GM12878 (cell line): Measurements from ENCODE around the gene NID1. TPM values are rescaled to one million over a fixed set of nuclear protein-coding genes. Genes with fewer than 3 reads are reported as not detected.

Source experiments
- ATAC-seq: fragments of 200-7000 bp; cut with Tn5 transposase; 3 replicates; pipeline ENCODE4 v1.9.1; 2020; ENCODE audit warnings: mild to moderate bottlenecking, moderate library complexity
- BruUV-seq: library from RNA; stranded (reverse); fragments of 400-500 nt; replicated peaks from 2 replicates; lab custom pipeline; 2021; lab: Mats Ljungman, UMichigan
- CTCF ChIA-PET: fragments of 300-600 bp; sonication (Branson Sonifier 250); formaldehyde crosslinking; extraction: SDS; loops from one replicate; lab custom pipeline; 2021; ENCODE audit warnings: inconsistent platforms; lab: Yijun Ruan, JAX
- POLR2A ChIA-PET: fragments of 350-600 bp; formaldehyde crosslinking; extraction: SDS; loops from one replicate; lab custom pipeline; 2021; ENCODE audit warnings: inconsistent platforms; lab: Charles Lee
- RAD21 ChIA-PET: fragments of 300-600 bp; sonication (Branson Sonifier 250); formaldehyde crosslinking; loops from one replicate; lab custom pipeline; 2023; ENCODE audit warnings: antibody characterized with exemption; ENCODE audit not compliant: unreplicated experiment; lab: Charles Lee
- SMC1A ChIA-PET: fragments of 300-600 bp; sonication (Branson Sonifier 250); formaldehyde crosslinking; loops from one replicate; lab custom pipeline; 2023; ENCODE audit not compliant: unreplicated experiment, uncharacterized antibody; lab: Charles Lee
- DNase-seq: peaks from one replicate; pipeline ENCODE4 v3.0.0-alpha.2; 2011; ENCODE audit warnings: low read depth, low spot score
- FAIRE-seq: peaks from 3 replicates; lab custom pipeline; 2011; peaks lifted over from hg19 to GRCh38; lab: Jason Lieb, UNC
- H2AFZ ChIP-seq: 2 replicates; pipeline ENCODE4 v1.6.0; 2011; ENCODE audit warnings: low read depth, low read length, control low read depth; ENCODE audit not compliant: control insufficient read depth
- H3K27ac ChIP-seq: 2 replicates; pipeline ENCODE4 v1.5.1; 2011; ENCODE audit warnings: control low read depth; ENCODE audit not compliant: control insufficient read depth, insufficient read depth
- H3K27me3 ChIP-seq, 2 experiments: replicated peaks in 1 of 2; 2 replicates each; pipeline versions ENCODE4 v1.6.0 to v1.6.1; 2011; ENCODE audit warnings: low read length in 1 of 2; ENCODE audit not compliant: control insufficient read depth in 2 of 2, insufficient read depth in 2 of 2
- H3K36me3 ChIP-seq, 2 experiments: 2 replicates each; pipeline ENCODE4 v1.5.1; 2011; ENCODE audit warnings: low read length in 1 of 2; ENCODE audit not compliant: control insufficient read depth in 2 of 2, insufficient read depth in 2 of 2
- H3K4me1 ChIP-seq: 2 replicates; pipeline ENCODE4 v1.6.1; 2011; ENCODE audit warnings: mild to moderate bottlenecking, low read length, moderate library complexity, mixed read lengths; ENCODE audit not compliant: control insufficient read depth, insufficient read depth
- H3K4me2 ChIP-seq: 2 replicates; pipeline ENCODE4 v1.6.0; 2011; ENCODE audit warnings: control low read depth; ENCODE audit not compliant: control insufficient read depth, insufficient read depth
- H3K4me3 ChIP-seq: fragments of 200-600 bp; sonication (generic); 2 replicates; pipeline ENCODE4 v1.5.1; 2016
- H3K79me2 ChIP-seq: 2 replicates; pipeline ENCODE4 v1.6.0; 2011; ENCODE audit warnings: low read length; ENCODE audit not compliant: control insufficient read depth, insufficient read depth
- H3K9ac ChIP-seq: 2 replicates; pipeline ENCODE4 v1.8.0; 2011; ENCODE audit warnings: low read length, control low read depth, mixed read lengths; ENCODE audit not compliant: control insufficient read depth, insufficient read depth
- H3K9me3 ChIP-seq: replicated peaks from 3 replicates; pipeline ENCODE4 v1.5.1; 2011; ENCODE audit warnings: mild to moderate bottlenecking, low read length; ENCODE audit not compliant: control insufficient read depth, insufficient read depth
- H4K20me1 ChIP-seq: 2 replicates; pipeline ENCODE4 v1.6.0; 2011; ENCODE audit not compliant: control insufficient read depth, insufficient read depth
- BRCA1 ChIP-seq: IDR thresholded peaks from 2 replicates; pipeline ENCODE4 v1.6.1; 2011; ENCODE audit warnings: low read depth, low read length, improper control_type of control experiment
- CBX3 ChIP-seq: fragments of 200-600 bp; sonication (generic); IDR thresholded peaks from 2 replicates; pipeline ENCODE4 v1.6.1; 2016; ENCODE audit warnings: low read depth, borderline replicate concordance
- ESRRA ChIP-seq: IDR thresholded peaks from 2 replicates; pipeline ENCODE4 v1.6.1; 2012; ENCODE audit warnings: mild to moderate bottlenecking, low read length, improper control_type of control experiment
- IKZF2 ChIP-seq, 2 experiments: fragments of 450-650 bp; IDR thresholded peaks; 2 replicates each; pipeline ENCODE4 v1.6.1; 2017; ENCODE audit warnings: mild to moderate bottlenecking in 2 of 2, moderate library complexity in 2 of 2
- MTA2 ChIP-seq: fragments of 450-650 bp; IDR thresholded peaks from 2 replicates; pipeline ENCODE4 v1.6.1; 2016; ENCODE audit warnings: low read depth, mild to moderate bottlenecking, moderate library complexity
- NFXL1 ChIP-seq: fragments of 450-650 bp; IDR thresholded peaks from 2 replicates; pipeline ENCODE4 v1.6.1; 2017; ENCODE audit warnings: antibody characterized with exemption, mild to moderate bottlenecking, borderline replicate concordance
- RUNX3 ChIP-seq: IDR thresholded peaks from 2 replicates; pipeline ENCODE4 v1.6.1; 2012; ENCODE audit warnings: low read length, inconsistent platforms
- SMAD5 ChIP-seq: IDR thresholded peaks from 2 replicates; pipeline ENCODE4 v1.6.1; 2016; ENCODE audit warnings: antibody characterized with exemption, low read depth
- SMC3 ChIP-seq: IDR thresholded peaks from 2 replicates; pipeline ENCODE4 v1.6.1; 2011; ENCODE audit warnings: low read length, improper control_type of control experiment, borderline replicate concordance
- TBL1XR1 ChIP-seq: IDR thresholded peaks from 2 replicates; pipeline ENCODE4 v1.6.1; 2012; ENCODE audit warnings: low read depth, low read length, improper control_type of control experiment
- ZNF592 ChIP-seq: fragments of 450-650 bp; IDR thresholded peaks from 2 replicates; pipeline ENCODE4 v1.6.1; 2017; ENCODE audit warnings: mild to moderate bottlenecking, moderate library complexity
- WGBS: methylation state at CpG from one replicate; pipeline ENCODE4 v1.1.6; 2016; ENCODE audit warnings: low lambda C conversion rate; ENCODE audit not compliant: insufficient replicate concordance, insufficient coverage; ENCODE audit errors: missing lambda C conversion rate; 5-methylcytosine and 5-hydroxymethylcytosine counted together
- in situ Hi-C: fragments of 300-500 bp; cut with MboI; formaldehyde crosslinking; loops from 9 replicates; pipeline ENCODE4 v1.14.3; 2018; ENCODE audit warnings: mixed read lengths
- intact Hi-C: fragments of 100-400 bp; cut with micrococcal nuclease; formaldehyde crosslinking; loops from one replicate; pipeline ENCODE4 v1.14.2; 2022; ENCODE audit not compliant: unreplicated experiment
- polyA plus RNA-seq, 11 experiments: library from polyadenylated mRNA; depleted of rRNA in 4 of 11; unstranded in 6 of 11; stranded (reverse) in 5 of 11; fragments of >200 nt; fragmentation: Nextera tagmentation in 4 of 11; fragmentation: Illumina TruSeq in 1 of 11; extraction: Ambion mirVana in 4 of 11; extraction: Trizol in 1 of 11; gene quantifications; 1 replicate in 1 of 11; 2 replicates in 10 of 11; pipeline versions ENCODE4 v1.2.1 to v1.2.3, GENCODE V29; 2011 to 2016; ENCODE audit warnings: inconsistent platforms in 2 of 11, missing spikeins in 2 of 11, low read depth in 1 of 11
- total RNA-seq, 4 experiments: library from RNA; depleted of rRNA in 3 of 4; stranded (reverse); fragments of >200 nt in 3 of 4; fragmentation: Illumina TruSeq in 1 of 4; extraction: Trizol in 1 of 4; gene quantifications; 2 replicates each; pipeline versions ENCODE4 v1.2.1 to v1.2.3, GENCODE V29; 2013 to 2021

Gene NID1
- total and polyA plus RNA-seq, 10 of the 15 experiments (the other 5 are each of a cell fraction or from before 2014, with no cell fraction given) = 4.2 to 25.7 (median 11.3) TPM

GRCh38 chr1:236009857-236010256 lies 55.0 kb downstream of the NID1 start:
- WGBS = 51% methylated on average over 2 of the region's 2 CpGs
- Histone ChIP-seq H3K9ac (no peak overlapping the region), H2AFZ (no peak overlapping the region)
- TF ChIP-seq CBX3 (no peak), MTA2 (no peak), NFXL1 (no peak), BRCA1 (no peak), IKZF2 (IDR thresholded peaks at IDR 0.05) (no peak), RUNX3 (no peak), ESRRA (no peak)
- TF ChIP-seq, all 136 proteins: peak for 0
- no peaks in the 10 kb centered on the region for H3K27me3 ChIP-seq
- no TSS peak for BruUV-seq
- FAIRE-seq (no peak), DNase-seq (no peak), ATAC-seq (no peak)
- H3K79me2 ChIP-seq = no peaks in the 10 kb centered on the region
- ChIA-PET POLR2A (no interaction called here), RAD21 (interaction anchor here (1.5 kb wide), 1 partner anchor 37 kb away, joined by 5 read pairs; no protein-coding TSS in a partner anchor), SMC1A (interaction anchor here (2.0 kb wide), 1 partner anchor 44 kb away, joined by 7 read pairs; no protein-coding TSS in a partner anchor), CTCF (interaction anchor here (1.2 kb wide), 1 partner anchor 37 kb away, joined by 3 read pairs; no protein-coding TSS in a partner anchor)
- no peak overlapping the region for H3K27ac ChIP-seq
- intact Hi-C loops (no loop called here), in situ Hi-C loops (no loop called here)
- no peaks in the 10 kb centered on the region for H3K4me1 ChIP-seq
- no peak overlapping the region for H3K4me3 ChIP-seq
- no peaks in the 10 kb centered on the region; the same call in 2 of the 3 replicates for H3K9me3 ChIP-seq
- H3K36me3 ChIP-seq = no peaks in the 10 kb centered on the region; a peak in 2 of 4 replicates
- no peak overlapping the region for H3K4me2 ChIP-seq
- no peaks in the 10 kb centered on the region for H4K20me1 ChIP-seq

DNA sequence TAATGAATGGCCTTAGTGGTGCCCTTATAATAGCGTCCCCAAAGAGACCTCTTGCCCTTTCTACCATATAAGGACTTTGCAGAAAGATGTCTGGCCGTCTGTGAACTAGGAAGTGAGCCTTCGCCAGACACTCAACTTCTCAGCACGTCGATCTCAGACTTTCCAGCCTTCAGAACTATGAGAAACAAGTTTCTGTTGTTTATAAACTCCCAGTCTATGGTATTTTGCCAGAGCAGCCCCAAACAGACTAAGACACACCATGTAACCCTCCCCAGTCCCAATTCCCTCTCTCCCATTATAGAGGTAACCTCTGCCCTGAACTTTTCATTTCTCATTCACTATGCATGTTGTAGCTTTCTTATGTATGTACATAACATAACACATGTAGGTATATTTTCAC lies 55.7 kb downstream of the NID1 start:
- H2AFZ ChIP-seq = no peak overlapping the region
- ATAC-seq (no peak), DNase-seq (no peak), FAIRE-seq (no peak)
- ChIA-PET CTCF (no interaction called here), POLR2A (no interaction called here), RAD21 (no interaction called here), SMC1A (interaction anchor here (2.0 kb wide), 1 partner anchor 44 kb away, joined by 7 read pairs; no protein-coding TSS in a partner anchor)
- WGBS = 74% methylated on average over 5 of the region's 5 CpGs
- intact Hi-C loops (no loop called here), in situ Hi-C loops (no loop called here)
- H4K20me1 ChIP-seq = no peaks in the 10 kb centered on the region
- H3K27ac ChIP-seq = no peak overlapping the region
- H3K4me1 ChIP-seq = no peaks in the 10 kb centered on the region
- H3K4me2 ChIP-seq = no peak overlapping the region
- H3K4me3 ChIP-seq = no peak overlapping the region
- H3K27me3 ChIP-seq = no peaks in the 10 kb centered on the region
- H3K36me3 ChIP-seq = no peaks in the 10 kb centered on the region; a peak in 2 of 4 replicates
- no peaks in the 10 kb centered on the region for H3K79me2 ChIP-seq
- no peaks in the 10 kb centered on the region; the same call in 2 of the 3 replicates for H3K9me3 ChIP-seq
- no peak overlapping the region for H3K9ac ChIP-seq
- no TSS peak for BruUV-seq
- no peak for TF ChIP-seq SMAD5
- TF ChIP-seq ZNF592 = no peak
- no peak for TF ChIP-seq TBL1XR1
- no peak for TF ChIP-seq SMC3
